ENCODE measurements around the gene BNC2.

The BNC2 gene

GRCh38 chr9:16730162-16730561, 140.3 kb downstream of the BNC2 start:
- no peak for TF ChIP-seq GATA3 (IDR thresholded peaks at IDR 0.05; ENCODE audit: low read depth, low read length)
- no peak for TF ChIP-seq GATA2 (IDR thresholded peaks at IDR 0.05; ENCODE audit: low read depth, low read length)

- TF ChIP-seq GATA2 (IDR thresholded peaks at IDR 0.05; ENCODE audit: low read depth, low read length) (no peak), GATA3 (IDR thresholded peaks at IDR 0.05; ENCODE audit: low read depth, low read length) (no peak)
These were observed 140.8 kb downstream of the BNC2 start for GRCh38 chr9:16729651-16730050.

GRCh38 chr9:16728137-16728508, 142.3 kb downstream of the BNC2 start:
- TF ChIP-seq GATA3 (IDR thresholded peaks at IDR 0.05; ENCODE audit: low read depth, low read length) (no peak), GATA2 (IDR thresholded peaks at IDR 0.05; ENCODE audit: low read depth, low read length) (no peak)

- no peak for TF ChIP-seq GATA3 (IDR thresholded peaks at IDR 0.05; ENCODE audit: low read depth, low read length)
- no peak for TF ChIP-seq GATA2 (IDR thresholded peaks at IDR 0.05; ENCODE audit: low read depth, low read length)
These were observed 142.9 kb downstream of the BNC2 start for GRCh38 chr9:16727452-16728136.

- TF ChIP-seq GATA3 (IDR thresholded peaks at IDR 0.05; ENCODE audit: low read depth, low read length) = no peak
- TF ChIP-seq GATA2 (IDR thresholded peaks at IDR 0.05; ENCODE audit: low read depth, low read length) = no peak
These were observed 143.6 kb downstream of the BNC2 start for GRCh38 chr9:16726718-16727451.

- TF ChIP-seq GATA3 (IDR thresholded peaks at IDR 0.05; ENCODE audit: low read depth, low read length) (no peak; the same call in 1 of the 2 replicates), GATA2 (IDR thresholded peaks at IDR 0.05; ENCODE audit: low read depth, low read length) (no peak)
These were observed 144.4 kb downstream of the BNC2 start for GRCh38 chr9:16726029-16726428.

- TF ChIP-seq GATA2 (IDR thresholded peaks at IDR 0.05; ENCODE audit: low read depth, low read length) = no peak
- no peak for TF ChIP-seq GATA3 (IDR thresholded peaks at IDR 0.05; ENCODE audit: low read depth, low read length)
These were observed 145.4 kb downstream of the BNC2 start for GRCh38 chr9:16725066-16725465.

GRCh38 chr9:16721972-16722371, 148.5 kb downstream of the BNC2 start:
- TF ChIP-seq GATA2 (IDR thresholded peaks at IDR 0.05; ENCODE audit: low read depth, low read length) (no peak), GATA3 (IDR thresholded peaks at IDR 0.05; ENCODE audit: low read depth, low read length) (no peak)

GRCh38 chr9:16720386-16720785, 150.1 kb downstream of the BNC2 start:
- no peak for TF ChIP-seq GATA3 (IDR thresholded peaks at IDR 0.05; ENCODE audit: low read depth, low read length)
- TF ChIP-seq GATA2 (IDR thresholded peaks at IDR 0.05; ENCODE audit: low read depth, low read length) = no peak

- TF ChIP-seq GATA2 (IDR thresholded peaks at IDR 0.05; ENCODE audit: low read depth, low read length) = no peak
- no peak for TF ChIP-seq GATA3 (IDR thresholded peaks at IDR 0.05; ENCODE audit: low read depth, low read length)
These were observed 150.5 kb downstream of the BNC2 start for GRCh38 chr9:16719921-16720320.

- TF ChIP-seq GATA2 (IDR thresholded peaks at IDR 0.05; ENCODE audit: low read depth, low read length) (no peak), GATA3 (IDR thresholded peaks at IDR 0.05; ENCODE audit: low read depth, low read length) (no peak)
These were observed 151.5 kb downstream of the BNC2 start for GRCh38 chr9:16718952-16719351.

- TF ChIP-seq GATA3 (IDR thresholded peaks at IDR 0.05; ENCODE audit: low read depth, low read length) = no peak
- TF ChIP-seq GATA2 (IDR thresholded peaks at IDR 0.05; ENCODE audit: low read depth, low read length) = no peak
These were observed 152.2 kb downstream of the BNC2 start for GRCh38 chr9:16718296-16718695.

- no peak for TF ChIP-seq GATA3 (IDR thresholded peaks at IDR 0.05; ENCODE audit: low read depth, low read length)
- TF ChIP-seq GATA2 (IDR thresholded peaks at IDR 0.05; ENCODE audit: low read depth, low read length) = no peak
These were observed 153.9 kb downstream of the BNC2 start for GRCh38 chr9:16716601-16717000.

GRCh38 chr9:16715404-16715803, 155.1 kb downstream of the BNC2 start:
- TF ChIP-seq GATA3 (IDR thresholded peaks at IDR 0.05; ENCODE audit: low read depth, low read length) = no peak
- no peak for TF ChIP-seq GATA2 (IDR thresholded peaks at IDR 0.05; ENCODE audit: low read depth, low read length)

GRCh38 chr9:16712787-16713186, 157.7 kb downstream of the BNC2 start:
- TF ChIP-seq GATA2 (IDR thresholded peaks at IDR 0.05; ENCODE audit: low read depth, low read length) = no peak
- no peak for TF ChIP-seq GATA3 (IDR thresholded peaks at IDR 0.05; ENCODE audit: low read depth, low read length)
